Measurements from ENCODE around the gene MB21D2. TPM values are rescaled to one million over a fixed set of nuclear protein-coding genes. Genes with fewer than 3 reads are reported as not detected.
A peak's percentile ranks its signal among the peaks of the same experiment; 100 is the strongest.

MB21D2 gene
- total RNA-seq, 2 experiments from 2014 or later, result 19.8 to 21.0 TPM

DNA sequence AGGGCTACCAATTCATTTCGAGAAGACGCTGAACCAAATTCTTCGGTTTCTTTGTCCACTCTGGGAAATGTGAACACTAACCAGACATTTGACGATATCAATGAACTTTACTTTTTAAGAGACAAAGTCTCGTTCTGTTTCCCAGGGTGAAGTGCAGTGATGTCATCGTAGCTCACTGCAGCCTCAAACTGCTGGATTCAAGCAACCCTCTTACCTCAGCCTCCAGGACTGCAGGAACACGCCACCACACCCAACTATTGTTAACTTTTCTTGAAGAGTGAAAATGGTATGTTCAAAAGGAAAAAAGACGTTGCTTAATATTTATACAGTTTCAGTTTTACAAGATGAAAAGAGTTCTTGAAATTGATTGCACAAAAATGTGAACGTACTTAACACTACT lies 30.6 kb downstream of the MB21D2 start:
- no peaks in the 10 kb centered on the region for H3K27me3 Mint-ChIP-seq
- DNase-seq, result no peak
- peaks cover 35% of the 10 kb centered on the region for H3K36me3 Mint-ChIP-seq (ENCODE audit: low read depth)
- peak overlapping the region; percentile 80 for H3K27ac Mint-ChIP-seq
- ChIA-PET POLR2A (interaction anchor here (0.7 to 15.3 kb wide), 5 partner anchors 13 to 69 kb away, joined by 3 to 299 read pairs (median 5); partner anchors contain the start of gene MB21D2), CTCF (interaction anchor here (1.5 to 3.5 kb wide), 4 partner anchors 10 to 31 kb away, joined by 4 to 12 read pairs (median 5); partner anchors contain the start of gene MB21D2)
- peak overlapping the region; percentile 61 for H3K4me3 Mint-ChIP-seq
- peaks cover 75% of the 10 kb centered on the region for H3K4me1 Mint-ChIP-seq
- H3K9me3 Mint-ChIP-seq, result peaks cover 2% of the 10 kb centered on the region

DNA sequence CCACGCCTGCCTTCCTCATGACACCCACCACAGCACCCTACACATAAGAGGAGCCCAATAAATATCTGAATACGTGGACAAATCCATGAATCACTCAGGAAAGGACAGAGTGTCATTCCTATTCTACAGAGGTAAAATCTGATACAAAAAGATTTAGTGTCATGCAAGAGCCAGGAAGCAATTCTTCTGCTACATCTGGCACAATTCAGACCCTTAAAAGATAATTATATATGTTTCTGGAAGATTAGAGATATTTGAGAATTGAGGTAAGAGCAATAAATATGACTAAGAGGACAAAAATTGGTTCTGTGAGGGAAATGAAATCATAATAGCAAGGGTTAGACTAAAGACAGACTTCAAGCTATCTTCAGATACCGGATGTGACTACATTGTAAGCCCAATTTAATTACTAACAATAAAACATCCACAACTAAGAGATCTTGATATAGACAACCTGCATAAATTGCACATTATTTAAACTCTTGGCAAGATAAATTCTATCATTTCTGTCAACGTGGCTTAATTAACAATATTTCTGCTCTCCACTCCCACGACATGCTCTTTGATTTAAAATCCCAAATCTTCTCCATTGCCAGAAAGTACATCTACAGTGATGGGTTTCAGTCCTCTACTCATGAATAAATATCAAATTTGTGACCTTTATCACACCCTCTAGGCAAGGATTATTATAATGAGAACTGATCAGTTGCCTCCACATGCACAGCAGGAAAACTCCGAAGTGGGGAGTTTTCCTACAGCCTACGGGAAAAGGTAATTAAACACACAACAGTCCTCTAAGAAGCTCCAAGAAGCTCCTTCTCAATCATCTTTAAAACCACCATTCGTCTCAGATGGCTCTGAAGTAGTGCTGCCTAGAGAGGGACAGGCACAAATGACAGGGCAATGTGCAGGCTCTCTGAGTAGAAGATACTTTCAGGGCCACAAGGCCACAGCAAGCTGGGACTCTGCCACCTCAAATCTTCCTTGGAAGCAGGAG lies 32.6 kb downstream of the MB21D2 start:
- Mint-ChIP-seq H3K27ac (no peak overlapping the region), H3K27me3 (no peaks in the 10 kb centered on the region), H3K4me3 (no peak overlapping the region), H3K4me1 (peaks cover 55% of the 10 kb centered on the region), H3K36me3 (ENCODE audit: low read depth) (peaks cover 22% of the 10 kb centered on the region), H3K9me3 (no peaks in the 10 kb centered on the region)
- POLR2A ChIA-PET, result interaction anchor here (7.0 kb wide), 1 partner anchor 15 kb away, joined by 93 read pairs; no protein-coding TSS in a partner anchor
- no peak for DNase-seq
- CTCF ChIA-PET, result interaction anchor here (1.6 kb wide), 1 partner anchor 14 kb away, joined by 5 read pairs; no protein-coding TSS in a partner anchor

DNA sequence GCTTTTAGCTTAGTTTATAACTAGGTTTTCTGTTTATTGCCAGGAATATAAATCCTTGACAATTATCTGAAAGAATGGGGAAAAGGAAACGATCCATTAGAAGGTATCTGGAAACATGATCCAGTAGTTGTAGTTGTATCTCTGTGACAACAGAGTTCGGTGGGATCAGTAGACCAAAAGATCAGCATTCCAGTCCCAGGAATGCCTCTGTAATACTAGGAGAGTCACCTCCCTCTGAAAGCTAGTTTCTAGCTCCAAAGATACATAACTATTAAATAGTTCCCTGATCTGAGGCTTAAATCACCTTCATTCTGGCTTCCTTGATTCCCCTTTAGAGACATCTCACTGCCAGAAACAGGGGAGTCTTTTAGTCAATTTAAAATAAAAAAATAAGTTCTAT lies 34.1 kb downstream of the MB21D2 start:
- Mint-ChIP-seq H3K36me3 (ENCODE audit: low read depth) (peaks cover 18% of the 10 kb centered on the region), H3K27me3 (no peaks in the 10 kb centered on the region), H3K4me3 (no peak overlapping the region), H3K9me3 (no peaks in the 10 kb centered on the region), H3K4me1 (peaks cover 40% of the 10 kb centered on the region), H3K27ac (no peak overlapping the region)
- DNase-seq, result no peak
- POLR2A ChIA-PET, result interaction anchor here (1.0 to 1.7 kb wide), 2 partner anchors 9 to 33 kb away, joined by 3 to 5 read pairs; no protein-coding TSS in a partner anchor
- CTCF ChIA-PET, result no interaction called here

DNA sequence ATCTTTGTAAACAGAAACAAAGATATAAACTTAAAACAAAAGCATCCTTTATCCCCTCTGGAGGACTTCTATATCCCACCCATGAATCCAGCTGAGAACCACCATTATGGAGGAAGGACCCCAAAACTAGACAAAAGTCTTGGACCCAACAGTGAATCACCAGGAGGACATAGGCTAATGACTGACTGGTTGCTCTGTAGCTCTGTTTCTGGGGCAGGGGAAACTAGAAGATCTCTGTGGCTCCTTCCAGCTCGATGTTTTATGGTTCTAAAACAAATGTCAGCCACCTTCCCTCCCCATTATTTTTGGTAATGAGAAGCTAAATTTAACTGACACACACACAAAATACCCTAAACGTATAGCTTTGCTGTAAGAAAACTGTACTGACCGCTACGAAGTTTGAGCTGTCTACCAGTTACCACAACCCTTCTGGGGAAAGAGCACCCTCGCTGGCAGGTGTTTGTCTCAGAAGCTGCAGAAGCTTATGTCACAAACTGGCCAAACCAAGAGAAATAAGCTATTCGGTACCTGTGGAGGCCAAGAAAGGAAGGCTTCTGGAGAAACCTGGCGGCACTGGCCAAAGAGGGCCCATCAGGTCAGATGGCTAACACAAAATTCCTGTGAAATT lies 36.4 kb downstream of the MB21D2 start:
- CTCF ChIA-PET, result interaction anchor here (0.9 to 1.1 kb wide), 2 partner anchors 15 to 36 kb away, joined by 3 read pairs; partner anchors contain the start of gene MB21D2
- Mint-ChIP-seq H3K4me3 (no peak overlapping the region), H3K4me1 (peaks cover 24% of the 10 kb centered on the region), H3K27ac (no peak overlapping the region), H3K27me3 (no peaks in the 10 kb centered on the region), H3K36me3 (ENCODE audit: low read depth) (peaks cover 8% of the 10 kb centered on the region), H3K9me3 (no peaks in the 10 kb centered on the region)
- POLR2A ChIA-PET, result interaction anchor here (0.5 to 1.0 kb wide), 4 partner anchors 12 to 57 kb away, joined by 3 read pairs; no protein-coding TSS in a partner anchor
- DNase-seq, result no peak

DNA sequence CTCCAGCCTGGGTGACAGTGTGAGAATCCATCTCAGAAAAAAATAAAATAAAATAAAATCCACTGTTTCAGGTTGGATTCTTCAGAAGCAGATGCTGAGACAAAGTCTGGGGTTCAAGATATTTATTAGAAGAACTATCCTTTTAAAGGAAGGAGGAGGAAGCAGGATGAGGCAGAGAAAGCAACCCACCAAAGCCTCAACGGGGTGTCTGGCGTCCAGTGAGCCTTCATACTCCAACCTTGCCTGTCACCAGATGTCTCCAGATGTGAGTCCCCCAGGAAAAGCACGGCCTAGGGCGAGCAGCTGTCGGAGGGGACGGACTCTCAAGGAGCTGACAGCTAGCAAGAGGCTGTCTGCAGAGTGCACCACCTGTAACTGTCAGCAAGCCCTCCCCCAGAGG lies 37.3 kb downstream of the MB21D2 start:
- Mint-ChIP-seq H3K36me3 (ENCODE audit: low read depth) (peaks cover 4% of the 10 kb centered on the region), H3K27ac (no peak overlapping the region), H3K4me1 (peaks cover 22% of the 10 kb centered on the region), H3K27me3 (no peaks in the 10 kb centered on the region), H3K4me3 (no peak overlapping the region), H3K9me3 (no peaks in the 10 kb centered on the region)
- POLR2A ChIA-PET, result interaction anchor here (1.2 kb wide), 1 partner anchor 19 kb away, joined by 3 read pairs; no protein-coding TSS in a partner anchor
- DNase-seq, result no peak
- CTCF ChIA-PET, result no interaction called here

DNA sequence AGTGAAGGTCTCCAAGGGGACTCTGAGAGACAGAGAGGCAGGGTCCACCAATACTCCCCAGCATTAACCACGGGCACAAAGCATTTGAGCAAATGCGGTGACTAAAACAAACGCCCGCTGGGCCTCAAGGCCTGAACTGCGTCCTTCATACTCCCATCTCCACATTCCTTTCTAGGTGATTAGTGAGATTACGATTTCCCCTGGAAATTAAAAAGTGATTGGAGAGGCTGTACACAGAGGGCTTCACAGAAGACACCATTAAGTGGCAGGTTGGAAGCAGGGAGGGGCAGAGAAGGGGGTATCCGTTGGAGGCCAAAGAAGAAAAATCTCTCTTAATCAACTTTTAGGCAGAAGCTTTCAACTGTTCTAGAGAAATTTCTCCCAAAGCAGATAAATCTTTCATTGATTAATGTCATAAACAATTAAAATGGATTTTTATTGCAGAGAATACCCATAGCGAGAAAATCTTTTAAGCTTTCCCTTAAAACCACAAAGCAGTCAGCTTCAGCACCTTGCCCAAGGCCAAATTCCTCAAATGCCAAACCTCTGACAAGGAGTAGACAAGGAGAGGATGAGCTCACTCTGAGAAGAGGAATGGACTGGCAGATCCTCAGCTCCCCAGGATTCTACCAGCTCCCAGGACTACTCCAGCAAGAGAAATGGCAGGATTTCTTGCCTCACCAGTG lies 38.2 kb downstream of the MB21D2 start:
- Mint-ChIP-seq H3K36me3 (ENCODE audit: low read depth) (no peaks in the 10 kb centered on the region), H3K27ac (no peak overlapping the region), H3K27me3 (no peaks in the 10 kb centered on the region), H3K9me3 (no peaks in the 10 kb centered on the region), H3K4me3 (no peak overlapping the region), H3K4me1 (peaks cover 15% of the 10 kb centered on the region)
- DNase-seq, result no peak
- POLR2A ChIA-PET, result interaction anchor here (1.2 kb wide), 1 partner anchor 20 kb away, joined by 3 read pairs; no protein-coding TSS in a partner anchor
- CTCF ChIA-PET, result interaction anchor here (1.8 kb wide), 1 partner anchor 38 kb away, joined by 4 read pairs; the partner anchor contains the start of gene MB21D2

DNA sequence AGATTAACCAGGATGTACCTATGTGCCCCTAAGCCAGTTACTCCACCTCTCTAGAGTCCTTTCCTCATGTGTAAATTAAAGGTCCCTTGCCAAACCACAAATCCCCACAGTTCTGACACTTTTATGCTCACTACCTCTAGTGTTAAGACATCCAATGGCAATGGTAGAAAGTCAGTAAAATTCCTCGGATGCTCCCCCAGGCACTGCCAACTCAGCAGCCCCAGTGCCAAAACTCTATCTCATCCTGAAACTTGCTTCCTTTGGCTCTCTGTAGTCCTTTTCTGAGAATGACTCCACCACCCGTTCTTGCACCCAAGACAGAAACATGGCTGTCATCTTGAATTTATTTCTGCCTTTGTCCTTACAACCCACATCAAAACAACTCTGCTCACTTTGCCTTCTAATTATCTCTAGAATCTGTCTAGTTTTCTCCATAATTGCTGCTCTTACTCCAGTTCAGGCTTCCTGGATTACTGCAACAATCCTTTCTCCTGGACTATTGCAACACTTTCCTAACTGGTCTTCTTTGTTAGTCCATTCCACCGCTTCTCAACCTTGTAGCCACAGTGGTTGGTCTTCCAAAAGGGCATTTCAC lies 41.6 kb downstream of the MB21D2 start:
- ChIA-PET CTCF (no interaction called here), POLR2A (no interaction called here)
- no peak for DNase-seq
- Mint-ChIP-seq H3K4me1 (peaks cover 15% of the 10 kb centered on the region), H3K4me3 (no peak overlapping the region), H3K27me3 (no peaks in the 10 kb centered on the region), H3K36me3 (ENCODE audit: low read depth) (peaks cover 9% of the 10 kb centered on the region), H3K9me3 (peaks cover 2% of the 10 kb centered on the region), H3K27ac (no peak overlapping the region)

DNA sequence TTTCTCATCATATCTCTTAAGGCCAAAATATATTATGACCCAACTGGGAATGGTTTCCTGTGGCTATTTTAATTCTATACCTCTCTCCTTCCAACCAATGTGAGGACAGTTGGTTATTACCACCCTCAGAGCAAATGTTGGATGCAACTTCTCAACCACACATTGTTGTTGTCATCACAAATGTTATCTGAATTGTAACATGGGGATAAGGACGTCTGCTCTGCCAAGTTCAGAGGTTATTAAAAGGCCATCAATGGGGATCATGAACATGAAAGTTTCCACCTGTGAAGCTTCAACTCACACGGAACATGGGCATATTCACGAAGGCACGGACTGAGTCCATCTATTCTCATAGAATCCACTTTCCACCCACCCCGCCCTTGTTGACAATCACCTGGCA lies 46.8 kb downstream of the MB21D2 start:
- Mint-ChIP-seq H3K4me3 (no peak overlapping the region), H3K36me3 (ENCODE audit: low read depth) (peaks cover 13% of the 10 kb centered on the region), H3K27ac (no peak overlapping the region), H3K4me1 (peaks cover 17% of the 10 kb centered on the region), H3K27me3 (no peaks in the 10 kb centered on the region), H3K9me3 (peaks cover 2% of the 10 kb centered on the region)
- ChIA-PET CTCF (no interaction called here), POLR2A (no interaction called here)
- no peak for DNase-seq

DNA sequence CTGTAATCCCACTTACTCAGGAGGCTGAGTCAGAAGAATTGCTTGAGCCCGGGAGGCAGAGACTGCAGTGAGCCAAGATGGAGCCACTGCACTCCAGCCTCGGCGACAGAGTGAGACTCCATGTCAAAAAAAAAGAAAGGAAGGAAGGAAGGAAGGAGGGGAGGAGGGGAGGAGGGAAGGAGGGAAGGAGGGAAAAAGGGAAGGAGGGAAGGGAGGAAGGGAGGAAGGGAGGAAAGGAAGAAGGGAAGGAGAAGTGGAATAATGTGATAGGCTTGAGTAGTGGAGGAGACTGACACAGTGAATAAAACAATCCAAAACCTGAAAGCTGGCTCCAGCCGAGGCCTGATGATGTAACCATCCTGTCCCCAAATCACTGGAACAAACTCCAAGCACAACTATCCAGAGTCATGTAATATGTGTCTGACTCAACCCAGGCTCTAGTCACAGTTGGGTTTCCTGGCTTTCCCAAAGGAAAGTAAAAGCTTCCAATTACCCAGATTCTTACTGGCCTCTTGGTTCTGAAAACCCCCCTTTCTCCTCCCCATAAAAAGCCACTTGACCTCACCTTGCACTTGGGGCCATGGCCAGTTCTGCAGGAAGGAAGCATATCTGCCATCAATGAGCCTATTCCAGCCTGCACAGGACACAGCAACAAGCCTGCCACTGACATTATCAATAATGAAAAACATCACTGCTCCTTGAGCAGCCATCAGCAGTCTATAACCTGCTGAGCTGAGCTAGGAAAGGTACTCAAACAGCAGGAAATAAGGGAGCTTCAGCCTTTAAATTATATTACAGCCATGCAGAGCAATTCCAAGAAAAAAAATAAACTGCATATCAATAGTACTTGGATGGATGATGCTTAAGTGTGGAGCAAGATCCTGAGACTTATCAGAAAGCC lies 48.3 kb downstream of the MB21D2 start:
- CTCF ChIA-PET, result no interaction called here
- peaks cover 20% of the 10 kb centered on the region for H3K36me3 Mint-ChIP-seq (ENCODE audit: low read depth)
- peaks cover 28% of the 10 kb centered on the region for H3K4me1 Mint-ChIP-seq
- no peak for DNase-seq
- H3K27ac Mint-ChIP-seq, result no peak overlapping the region
- H3K27me3 Mint-ChIP-seq, result no peaks in the 10 kb centered on the region
- POLR2A ChIA-PET, result no interaction called here
- H3K4me3 Mint-ChIP-seq, result no peak overlapping the region
- H3K9me3 Mint-ChIP-seq, result peaks cover 2% of the 10 kb centered on the region

DNA sequence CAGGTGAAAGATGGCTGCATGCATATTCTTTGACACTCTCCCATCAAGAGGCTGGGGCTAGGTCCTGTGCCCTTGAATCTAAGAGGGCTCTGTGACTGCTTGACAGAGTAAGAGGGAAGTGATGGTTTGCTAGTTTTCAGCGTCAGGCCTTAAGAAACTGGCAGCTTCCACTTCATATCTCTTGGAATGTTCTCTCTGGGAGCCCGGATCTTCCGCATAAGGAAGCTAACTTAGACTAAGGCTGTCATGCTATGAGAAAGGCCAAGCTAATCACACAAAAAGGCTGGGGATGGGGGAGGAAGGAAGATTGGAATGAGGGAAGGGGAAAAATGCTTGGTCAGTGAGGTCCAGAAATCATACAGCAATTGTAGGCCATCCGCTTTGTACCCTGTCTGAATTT lies 50.0 kb downstream of the MB21D2 start:
- H3K27me3 Mint-ChIP-seq, result no peaks in the 10 kb centered on the region
- DNase-seq, result no peak
- ChIA-PET POLR2A (interaction anchor here (1.4 kb wide), 1 partner anchor 18 kb away, joined by 3 read pairs; no protein-coding TSS in a partner anchor), CTCF (no interaction called here)
- peaks cover 15% of the 10 kb centered on the region for H3K36me3 Mint-ChIP-seq (ENCODE audit: low read depth)
- peaks cover 26% of the 10 kb centered on the region for H3K4me1 Mint-ChIP-seq
- no peak overlapping the region for H3K27ac Mint-ChIP-seq
- H3K9me3 Mint-ChIP-seq, result no peaks in the 10 kb centered on the region
- no peak overlapping the region for H3K4me3 Mint-ChIP-seq

DNA sequence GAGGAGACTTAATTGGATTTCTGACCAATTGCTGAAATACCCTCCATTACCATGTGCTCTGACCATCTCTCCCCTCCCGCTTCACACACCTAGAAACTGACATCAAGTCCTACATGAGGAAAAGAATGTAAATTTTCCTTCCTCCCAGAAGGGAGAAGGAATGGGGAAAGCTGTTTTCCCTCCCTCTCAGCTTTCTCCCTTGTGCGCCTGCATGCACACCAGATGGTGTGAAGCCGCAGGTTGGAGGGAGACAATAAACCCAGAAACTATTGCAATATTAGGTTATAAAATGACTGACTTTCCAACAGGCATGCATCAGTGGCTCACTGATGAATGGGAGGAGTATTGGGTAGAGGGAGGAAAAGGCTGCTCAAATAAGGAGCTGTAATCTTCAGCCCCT lies 50.9 kb downstream of the MB21D2 start:
- peaks cover 14% of the 10 kb centered on the region for H3K36me3 Mint-ChIP-seq (ENCODE audit: low read depth)
- H3K9me3 Mint-ChIP-seq, result no peaks in the 10 kb centered on the region
- CTCF ChIA-PET, result no interaction called here
- no peak overlapping the region for H3K27ac Mint-ChIP-seq
- POLR2A ChIA-PET, result no interaction called here
- no peak overlapping the region for H3K4me3 Mint-ChIP-seq
- H3K27me3 Mint-ChIP-seq, result no peaks in the 10 kb centered on the region
- no peak for DNase-seq
- H3K4me1 Mint-ChIP-seq, result peaks cover 35% of the 10 kb centered on the region
